Subcutaneous abdominal adipose tissue (tissue), 5 donors: ENCODE results near the gene CAMK2G.
"Not testable (repeated sequence)": the region's sequence is repeated elsewhere in the genome, so short reads cannot be mapped to it uniquely, and the experiment has no call there.

Source experiments
- H3K27ac ChIP-seq: one replicate; pipeline ENCODE4 v1.7.0; 2013; ENCODE audit warnings: low read depth, mild to moderate bottlenecking, inconsistent platforms, low read length, moderate library complexity
- H3K27me3 ChIP-seq, 5 donors: one replicate each; pipeline ENCODE4 v1.7.0; 2013; ENCODE audit warnings: low read length in 5 of 5, inconsistent platforms in 1 of 5; ENCODE audit not compliant: control insufficient read depth in 5 of 5, insufficient read depth in 4 of 5
- H3K36me3 ChIP-seq, 5 donors: one replicate each; pipeline ENCODE4 v1.7.0; 2013; ENCODE audit warnings: low read length in 5 of 5; ENCODE audit not compliant: control insufficient read depth in 5 of 5, insufficient read depth in 5 of 5
- H3K4me1 ChIP-seq, 5 donors: one replicate each; pipeline ENCODE4 v1.7.0; 2013; ENCODE audit warnings: low read length in 5 of 5, mild to moderate bottlenecking in 3 of 5, moderate library complexity in 1 of 5; ENCODE audit not compliant: control insufficient read depth in 5 of 5, insufficient read depth in 5 of 5
- H3K4me3 ChIP-seq, 5 donors: one replicate each; pipeline ENCODE4 v1.7.0; 2013; ENCODE audit warnings: low read length in 5 of 5, low read depth in 1 of 5
- H3K9ac ChIP-seq, 5 donors: one replicate each; pipeline ENCODE4 v1.7.0; 2013; ENCODE audit warnings: low read length in 5 of 5, mild to moderate bottlenecking in 4 of 5, moderate library complexity in 3 of 5
- H3K9me3 ChIP-seq, 5 donors: one replicate each; pipeline ENCODE4 v1.7.0; 2013; ENCODE audit warnings: low read length in 5 of 5; ENCODE audit not compliant: control insufficient read depth in 5 of 5
- donor health status: healthy.
- donor health status: healthy.
- donor health status: healthy.
- donor health status: healthy.
- donor health status: healthy.

Gene CAMK2G

DNA sequence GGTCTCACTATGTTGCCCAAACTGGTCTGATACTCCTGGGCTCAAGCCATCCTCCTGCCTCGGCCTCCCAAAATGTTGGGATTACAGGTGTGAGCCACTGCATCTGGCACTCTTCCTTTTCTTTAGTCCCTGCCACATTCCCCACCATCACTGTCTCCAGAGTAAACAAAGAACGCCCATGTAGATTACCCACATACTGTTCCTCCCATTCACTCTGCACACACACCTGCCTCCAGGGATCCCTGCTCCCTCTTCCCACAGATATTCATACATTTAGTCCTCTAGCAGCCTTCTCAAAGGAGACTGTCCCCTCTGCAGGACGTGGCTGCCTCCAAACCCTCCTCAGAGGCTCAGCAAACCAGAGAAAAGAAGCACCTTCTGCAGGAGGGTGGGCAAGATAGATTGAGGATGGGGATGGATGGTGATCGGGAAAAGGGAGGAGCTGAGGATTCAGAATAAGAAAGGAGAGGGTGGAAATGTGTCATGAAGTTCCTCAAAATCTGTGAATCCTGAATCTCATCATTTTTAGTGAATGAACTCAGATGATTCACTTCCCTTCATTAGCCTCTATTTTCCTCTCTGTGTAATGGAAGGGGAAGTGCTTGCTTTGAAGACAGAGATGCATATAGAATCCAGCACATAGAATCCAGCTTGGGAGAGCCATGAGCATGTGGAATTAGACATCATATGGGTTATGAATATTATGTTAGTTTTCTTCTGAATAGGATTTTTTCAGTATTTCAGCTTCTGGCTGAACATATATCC lies 31.1 kb upstream of the CAMK2G start:
- H3K4me3 ChIP-seq: no peak overlapping the region
- H3K4me1 ChIP-seq: peaks cover 22 to 59% (median 35%) of the 10 kb centered on the region in 5 donors
- H3K9me3 ChIP-seq: no peaks in the 10 kb centered on the region
- no peaks in the 10 kb centered on the region for H3K36me3 ChIP-seq
- H3K9ac ChIP-seq: no peak overlapping the region
- H3K27ac ChIP-seq: peak overlapping the region; percentile 74
- peaks cover 0 to 5% (median 0%) of the 10 kb centered on the region in 5 donors for H3K27me3 ChIP-seq

DNA sequence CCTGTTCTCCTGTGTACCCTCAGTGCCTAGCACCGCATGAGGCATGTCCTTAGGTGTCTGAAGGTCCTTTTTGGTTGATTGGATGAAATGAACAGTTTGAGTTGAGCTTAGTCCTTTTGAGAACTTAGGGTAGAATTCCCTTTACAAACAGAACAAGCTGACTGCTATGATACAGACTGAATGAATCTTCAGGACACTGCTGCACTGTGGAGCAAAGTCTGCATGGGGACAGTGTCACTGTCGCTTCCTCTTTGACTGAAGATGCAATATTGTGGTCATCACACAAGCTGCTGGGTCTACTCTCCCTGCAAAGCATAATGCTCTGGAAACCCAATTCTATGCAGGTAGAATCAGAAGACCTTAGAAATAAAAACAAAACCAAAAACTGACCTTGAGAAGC lies 28.0 kb upstream of the CAMK2G start:
- Histone ChIP-seq H3K4me1 (peaks cover 11 to 47% (median 25%) of the 10 kb centered on the region in 5 donors), H3K9ac (no peak overlapping the region), H3K4me3 (no peak overlapping the region), H3K36me3 (no peaks in the 10 kb centered on the region), H3K9me3 (no peaks in the 10 kb centered on the region), H3K27me3 (no peaks in the 10 kb centered on the region), H3K27ac (no peak overlapping the region)

DNA sequence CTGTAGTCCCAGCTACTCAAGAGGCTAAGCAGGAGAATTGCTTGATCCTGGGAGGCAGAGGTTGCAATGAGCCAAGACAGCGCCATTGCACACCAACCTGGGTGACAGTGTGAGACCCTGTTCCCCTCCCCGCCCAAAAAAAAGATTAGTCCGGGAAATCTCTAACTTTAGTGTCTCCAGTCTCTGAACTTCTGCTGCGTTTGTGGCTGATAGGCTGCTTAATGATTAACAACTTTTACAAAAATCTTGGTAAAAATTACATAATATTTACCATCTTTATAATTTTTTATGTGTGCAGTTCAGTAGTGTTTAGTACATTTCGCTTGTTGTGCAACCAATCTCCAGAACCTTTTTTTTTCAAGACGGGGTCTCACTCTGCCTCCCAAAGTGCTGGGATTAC lies 26.9 kb upstream of the CAMK2G start:
- no peaks in the 10 kb centered on the region for H3K27me3 ChIP-seq
- no peaks in the 10 kb centered on the region for H3K9me3 ChIP-seq
- H3K4me3 ChIP-seq: no peak overlapping the region
- H3K9ac ChIP-seq: no peak overlapping the region
- H3K27ac ChIP-seq: no peak overlapping the region
- peaks cover 3 to 36% (median 15%) of the 10 kb centered on the region in 5 donors for H3K4me1 ChIP-seq
- H3K36me3 ChIP-seq: no peaks in the 10 kb centered on the region

DNA sequence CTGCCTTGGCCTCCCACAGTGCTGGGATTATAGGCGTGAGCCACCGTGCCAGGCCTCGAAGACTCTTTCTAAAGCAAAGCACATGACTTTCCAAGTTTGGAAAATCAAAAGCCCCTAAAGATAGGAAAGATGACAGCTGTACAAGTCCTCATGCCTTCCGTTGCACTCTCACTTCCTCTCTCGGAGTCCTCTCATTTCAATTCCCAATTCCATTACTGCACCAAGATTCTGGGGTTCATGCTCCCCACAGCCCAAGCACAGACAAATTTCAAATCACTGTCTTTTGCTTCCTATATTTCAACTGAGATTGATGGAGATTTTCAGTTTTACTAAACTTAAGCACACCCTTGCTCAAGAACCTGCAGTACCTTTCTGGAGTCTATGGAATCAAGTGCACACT lies 25.7 kb upstream of the CAMK2G start:
- no peak overlapping the region for H3K4me3 ChIP-seq
- H3K27me3 ChIP-seq: no peaks in the 10 kb centered on the region
- H3K4me1 ChIP-seq: peaks cover 2 to 26% (median 12%) of the 10 kb centered on the region in 5 donors
- no peaks in the 10 kb centered on the region for H3K36me3 ChIP-seq
- no peak overlapping the region for H3K9ac ChIP-seq
- H3K27ac ChIP-seq: no peak overlapping the region
- no peaks in the 10 kb centered on the region for H3K9me3 ChIP-seq

DNA sequence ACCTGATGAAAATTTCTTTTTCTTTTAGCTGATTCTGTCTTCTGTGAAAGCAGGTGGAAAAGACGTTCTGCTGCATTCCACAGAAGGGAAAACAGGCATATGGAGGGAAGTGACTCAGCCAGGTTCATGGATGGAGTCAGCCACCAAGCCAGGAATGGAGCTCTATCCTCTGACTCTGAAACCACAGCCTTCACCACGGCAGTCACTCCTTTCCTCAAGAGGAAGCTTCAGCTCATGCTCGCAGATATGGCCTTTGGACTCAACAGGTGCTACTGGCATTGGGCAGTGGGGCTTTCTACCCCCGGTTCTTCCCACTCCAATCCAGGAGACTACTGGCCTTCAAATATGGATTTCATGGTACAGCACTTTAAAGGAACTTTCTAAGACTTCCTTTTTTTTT lies 25.1 kb upstream of the CAMK2G start:
- H3K27me3 ChIP-seq: no peaks in the 10 kb centered on the region

DNA sequence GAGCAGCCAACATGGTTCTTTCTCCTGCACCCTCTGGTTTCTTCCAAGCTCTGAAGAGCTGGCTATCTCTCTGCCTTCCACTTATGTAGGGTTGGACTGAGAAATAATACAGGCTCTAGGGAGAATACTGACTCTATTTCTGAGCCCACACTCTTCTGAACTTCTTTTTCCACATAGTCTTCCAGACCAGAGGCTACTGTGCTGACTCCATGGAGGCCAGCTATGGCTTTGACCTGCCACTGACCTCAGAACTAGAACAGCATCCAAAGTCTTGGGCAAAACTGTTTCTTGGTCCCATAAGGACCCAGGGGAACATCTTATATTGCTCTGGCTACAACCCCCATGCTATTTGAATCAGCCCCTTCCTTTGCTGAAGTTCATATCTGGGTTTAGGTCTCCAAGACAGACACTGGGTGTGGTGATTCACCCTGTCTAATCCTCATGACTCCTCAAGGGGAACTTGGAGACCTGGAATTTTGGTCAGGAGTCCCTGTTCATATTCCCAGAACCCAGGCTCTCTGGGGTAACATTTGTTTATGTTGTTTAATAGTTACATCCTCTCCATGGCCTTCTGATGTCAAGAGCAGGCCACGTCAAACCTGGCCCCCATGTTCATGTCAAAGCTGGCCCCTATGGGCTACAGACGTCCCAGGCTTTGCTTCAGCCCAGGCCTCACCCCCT lies 24.5 kb upstream of the CAMK2G start:
- Histone ChIP-seq H3K27ac (peak overlapping the region; percentile 41), H3K27me3 (no peaks in the 10 kb centered on the region), H3K4me1 (peaks cover 2 to 31% (median 12%) of the 10 kb centered on the region in 5 donors), H3K36me3 (no peaks in the 10 kb centered on the region), H3K9ac (no peak overlapping the region), H3K9me3 (no peaks in the 10 kb centered on the region), H3K4me3 (no peak overlapping the region)

More for the DNA sequence above, 25.1 kb upstream of the CAMK2G start:
- Histone ChIP-seq H3K4me1 (peaks cover 2 to 29% (median 12%) of the 10 kb centered on the region in 5 donors), H3K4me3 (no peak overlapping the region), H3K36me3 (no peaks in the 10 kb centered on the region), H3K9me3 (no peaks in the 10 kb centered on the region), H3K9ac (no peak overlapping the region), H3K27ac (peak overlapping the region; percentile 41)

DNA sequence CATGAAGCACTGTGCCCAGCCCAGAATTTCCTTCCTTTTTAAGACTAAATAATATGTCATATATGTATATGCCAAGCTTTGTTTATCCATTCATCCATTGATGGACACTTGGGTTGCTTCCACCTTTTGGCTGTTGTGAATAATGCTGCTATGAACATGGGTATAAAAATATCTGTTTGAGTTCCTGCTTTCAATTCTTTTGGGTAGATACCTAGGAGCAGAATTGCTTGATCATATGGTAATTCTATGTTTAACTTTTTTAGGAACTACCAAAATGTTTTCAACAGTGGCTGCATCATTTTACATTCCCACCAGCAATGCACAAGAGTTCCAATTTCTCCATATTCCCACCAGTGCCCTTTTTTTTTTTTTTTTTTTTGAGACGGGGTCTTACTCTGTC lies 23.3 kb upstream of the CAMK2G start:
- Histone ChIP-seq H3K36me3 (no peaks in the 10 kb centered on the region), H3K9me3 (no peaks in the 10 kb centered on the region), H3K4me1 (peaks cover 2 to 31% (median 12%) of the 10 kb centered on the region in 5 donors), H3K27ac (no peak overlapping the region), H3K9ac (no peak overlapping the region), H3K27me3 (no peaks in the 10 kb centered on the region), H3K4me3 (no peak overlapping the region)

DNA sequence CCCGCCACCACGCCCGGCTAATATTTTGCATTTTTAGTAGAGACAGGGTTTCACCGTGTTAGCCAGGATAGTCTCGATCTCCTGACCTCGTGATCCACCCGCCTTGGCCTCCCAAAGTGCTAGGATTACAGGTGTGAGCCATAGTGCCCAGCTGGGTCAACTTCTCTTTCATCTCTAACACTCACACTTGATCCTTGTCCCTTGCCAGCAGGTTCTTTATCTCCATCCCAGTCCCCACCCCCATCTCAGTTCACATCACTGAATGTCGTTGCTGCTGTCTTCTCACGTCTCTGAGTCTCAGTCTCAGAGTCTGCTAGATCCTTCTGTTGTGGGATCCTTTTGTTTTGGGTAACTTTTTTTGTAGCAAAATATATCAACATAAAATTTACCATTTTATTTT lies 21.0 kb upstream of the CAMK2G start:
- not testable (repeated sequence) for H3K9me3 ChIP-seq, H3K27me3 ChIP-seq, H3K4me3 ChIP-seq, H3K36me3 ChIP-seq, H3K9ac ChIP-seq, H3K27ac ChIP-seq
- peaks cover 2 to 26% (median 12%) of the 10 kb centered on the region in 5 donors for H3K4me1 ChIP-seq

DNA sequence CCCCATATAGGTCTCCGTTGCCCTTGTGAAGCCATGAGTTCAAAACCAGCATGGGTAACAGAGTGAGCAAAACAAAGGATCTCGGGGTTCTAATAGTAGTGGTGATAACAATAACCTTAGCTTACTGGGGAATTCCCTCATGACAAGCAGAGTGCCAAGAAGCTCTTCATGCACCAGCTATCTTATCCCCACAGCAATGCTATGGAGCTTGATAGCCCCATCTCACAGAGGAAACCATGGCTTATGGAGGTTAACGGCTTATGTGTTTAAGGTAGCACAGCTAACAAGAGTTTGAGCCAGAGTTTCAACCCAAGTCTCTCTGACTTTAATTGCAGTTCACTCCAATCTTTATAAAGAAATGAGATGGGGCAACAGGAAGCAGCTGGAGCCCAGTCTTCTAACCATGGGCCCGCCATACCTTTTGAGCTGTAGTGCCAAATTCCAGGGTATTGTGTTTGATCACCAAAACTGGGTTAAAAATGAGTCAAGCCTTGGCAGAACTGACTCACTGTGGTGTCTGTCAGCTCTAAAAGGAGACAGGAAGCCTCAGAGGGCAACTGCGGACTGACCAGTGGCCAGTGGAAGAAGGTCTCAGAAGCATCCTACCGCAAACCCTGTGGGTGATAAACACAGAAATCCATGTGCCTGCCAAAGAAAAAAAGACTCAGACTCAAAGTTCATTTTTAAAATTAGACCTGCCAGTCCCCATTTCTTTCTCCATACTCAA lies 20.1 kb upstream of the CAMK2G start:
- no peaks in the 10 kb centered on the region for H3K36me3 ChIP-seq
- no peak overlapping the region for H3K27ac ChIP-seq
- H3K9me3 ChIP-seq: no peaks in the 10 kb centered on the region
- H3K4me3 ChIP-seq: no peak overlapping the region
- H3K9ac ChIP-seq: no peak overlapping the region
- H3K4me1 ChIP-seq: peaks cover 2 to 23% (median 11%) of the 10 kb centered on the region in 5 donors
- no peaks in the 10 kb centered on the region for H3K27me3 ChIP-seq

DNA sequence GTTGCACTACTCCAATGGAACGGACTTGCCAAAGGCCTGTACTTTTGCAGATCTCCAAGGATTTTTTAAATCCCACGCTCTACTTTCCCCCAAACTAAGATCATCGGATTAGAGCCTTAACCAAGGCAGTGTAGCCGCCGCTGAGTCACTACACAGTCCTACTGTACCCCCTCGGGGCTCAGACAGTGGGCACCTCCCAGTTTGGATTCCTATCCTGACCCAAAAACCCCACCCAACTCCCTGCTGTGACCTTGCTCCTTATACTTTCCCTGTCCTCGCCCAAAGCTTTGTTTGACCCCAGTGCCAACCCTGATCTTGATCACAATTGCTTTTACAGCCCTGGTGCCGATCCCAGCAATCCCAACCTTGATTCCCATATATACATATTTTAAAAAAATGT lies 19.1 kb upstream of the CAMK2G start:
- H3K27me3 ChIP-seq: no peaks in the 10 kb centered on the region
- H3K27ac ChIP-seq: no peak overlapping the region
- no peak overlapping the region for H3K9ac ChIP-seq
- H3K9me3 ChIP-seq: no peaks in the 10 kb centered on the region
- peaks cover 3 to 21% (median 9%) of the 10 kb centered on the region in 5 donors for H3K4me1 ChIP-seq
- no peak overlapping the region for H3K4me3 ChIP-seq
- H3K36me3 ChIP-seq: no peaks in the 10 kb centered on the region
